K562 (cell line): ENCODE measurements around the gene GPHA2. TPM values are rescaled to one million over a fixed set of nuclear protein-coding genes. Genes with fewer than 3 reads are reported as not detected.

Source experiments
- ATAC-seq: fragments of 200-7000 bp; cut with Tn5 transposase; 3 replicates; pipeline ENCODE4 v1.9.1; 2020; ENCODE audit warnings: moderate library complexity
- BruUV-seq: library from RNA; stranded (reverse); fragments of 400-500 nt; replicated peaks from 2 replicates; lab custom pipeline; 2021; lab: Mats Ljungman, UMichigan
- CTCF ChIA-PET: fragments of 300-600 bp; formaldehyde crosslinking; extraction: SDS; loops from one replicate; lab custom pipeline; 2021; ENCODE audit warnings: low intra/inter-chr PET ratio; lab: Yijun Ruan, JAX
- POLR2A ChIA-PET: fragments of 300-600, 350-650 bp; sonication (Branson Sonifier 250); formaldehyde crosslinking; extraction: SDS; loops from one replicate; lab custom pipeline; 2021; ENCODE audit warnings: antibody characterized with exemption, inconsistent platforms; lab: Yijun Ruan, JAX
- DNase-seq, 4 experiments: peaks; one replicate each; pipeline versions ENCODE4 v3.0.0 to v3.0.0-alpha.2; 2011 to 2018; ENCODE audit warnings: low spot score in 3 of 4, mixed read lengths in 3 of 4; ENCODE audit errors: extremely low read depth in 1 of 4
- FAIRE-seq: peaks from 2 replicates; lab custom pipeline; 2011; peaks lifted over from hg19 to GRCh38; lab: Jason Lieb, UNC
- H2AFZ ChIP-seq: 2 replicates; pipeline ENCODE4 v1.6.0; 2011; ENCODE audit warnings: low read depth, low read length, control low read depth, inconsistent platforms
- H3K27ac ChIP-seq: fragments of 200-600 bp; 3 replicates; pipeline ENCODE4 v1.8.0; 2011; ENCODE audit warnings: low read depth, mild to moderate bottlenecking, control low read depth, inconsistent platforms, low read length, moderate library complexity, mixed read lengths; ENCODE audit errors: extremely low read depth
- H3K27me3 ChIP-seq, 2 experiments: fragments of 300-600 bp in 1 of 2; 2 replicates in 1 of 2; 3 replicates in 1 of 2; pipeline versions ENCODE4 v1.6.0 to v1.8.0; 2011; ENCODE audit warnings: inconsistent platforms in 2 of 2, low read length in 2 of 2, mild to moderate bottlenecking in 1 of 2, mixed read lengths in 1 of 2, moderate library complexity in 1 of 2; ENCODE audit not compliant: control insufficient read depth in 2 of 2, insufficient read depth in 2 of 2
- H3K36me3 ChIP-seq: fragments of 300-600 bp; 3 replicates; pipeline ENCODE4 v1.8.0; 2011; ENCODE audit warnings: mild to moderate bottlenecking, low read length, inconsistent platforms; ENCODE audit not compliant: control insufficient read depth, insufficient read depth
- H3K4me1 ChIP-seq, 2 experiments: fragments of 200-600 bp in 1 of 2; replicated peaks in 1 of 2; 2 replicates in 1 of 2; 3 replicates in 1 of 2; pipeline versions ENCODE4 v1.5.1 to v1.8.0; 2011; ENCODE audit warnings: inconsistent platforms in 2 of 2, low read length in 2 of 2, mild to moderate bottlenecking in 1 of 2, mixed read lengths in 1 of 2, moderate library complexity in 1 of 2; ENCODE audit not compliant: control insufficient read depth in 2 of 2, insufficient read depth in 2 of 2
- H3K4me2 ChIP-seq: 2 replicates; pipeline ENCODE4 v1.6.1; 2011; ENCODE audit warnings: low read length, control low read depth, inconsistent platforms, mixed read lengths; ENCODE audit not compliant: insufficient read depth
- H3K4me3 ChIP-seq: fragments of 200-600 bp; sonication (generic), shearing (Covaris generic); 2 replicates; pipeline ENCODE4 v1.5.1; 2016; ENCODE audit warnings: control low read depth, inconsistent platforms
- H3K79me2 ChIP-seq: fragments of 200-600 bp; 3 replicates; pipeline ENCODE4 v1.8.0; 2011; ENCODE audit warnings: low read length, inconsistent platforms; ENCODE audit not compliant: control insufficient read depth, insufficient read depth
- H3K9ac ChIP-seq, 2 experiments: 2 replicates each; pipeline versions ENCODE4 v1.6.0 to v1.6.1; 2011; ENCODE audit warnings: low read depth in 2 of 2, low read length in 2 of 2, control low read depth in 1 of 2, inconsistent platforms in 1 of 2, mild to moderate bottlenecking in 1 of 2, mixed read lengths in 1 of 2; ENCODE audit not compliant: insufficient read depth in 1 of 2
- H3K9me1 ChIP-seq: one replicate; pipeline ENCODE4 v1.6.0; 2011; ENCODE audit warnings: inconsistent platforms, mild to moderate bottlenecking, low read length, moderate library complexity; ENCODE audit not compliant: control insufficient read depth, insufficient read depth
- H3K9me3 ChIP-seq: replicated peaks from 2 replicates; pipeline ENCODE4 v1.5.1; 2011; ENCODE audit warnings: low read depth, low read length, inconsistent platforms; ENCODE audit not compliant: control insufficient read depth, insufficient read depth
- H4K20me1 ChIP-seq: replicated peaks from 2 replicates; pipeline ENCODE4 v1.6.1; 2011; ENCODE audit warnings: low read length, inconsistent platforms, mixed read lengths; ENCODE audit not compliant: control insufficient read depth, insufficient read depth
- CGGBP1 ChIP-seq: fragments of 250-450 bp; sonication (Bioruptor Pico); IDR thresholded peaks from 2 replicates; pipeline ENCODE4 v1.9.0; 2021; ENCODE audit warnings: mild to moderate bottlenecking
- HEY1 ChIP-seq: fragments of 250-450 bp; sonication (Bioruptor Pico); IDR thresholded peaks from 2 replicates; pipeline ENCODE4 v1.5.0; 2020; ENCODE audit warnings: mild to moderate bottlenecking, moderate library complexity, borderline replicate concordance
- RBFOX2 ChIP-seq: fragments of 200-400 bp; formaldehyde crosslinking; IDR thresholded peaks from 2 replicates; pipeline ENCODE4 v1.6.1; 2017; ENCODE audit warnings: low read depth, mild to moderate bottlenecking, low read length, moderate library complexity
- TBL1XR1 ChIP-seq, 2 experiments: IDR thresholded peaks; 2 replicates each; pipeline ENCODE4 v1.6.1; 2012; ENCODE audit warnings: improper control_type of control experiment in 2 of 2, low read length in 2 of 2, mild to moderate bottlenecking in 1 of 2
- WGBS: fragments of 100-300 bp; shearing (Covaris generic); methylation state at CpG from one replicate; pipeline ENCODE4 v1.1.6; 2016; ENCODE audit warnings: low coverage, mixed read lengths; ENCODE audit not compliant: insufficient coverage; ENCODE audit errors: missing lambda C conversion rate; 5-methylcytosine and 5-hydroxymethylcytosine counted together
- in situ Hi-C: fragments of 300-500 bp; cut with MboI; formaldehyde crosslinking; loops from 4 replicates; pipeline ENCODE4 v1.15.0; 2018; ENCODE audit warnings: inconsistent platforms, mixed read lengths
- intact Hi-C: fragments of 100-400 bp; cut with micrococcal nuclease; formaldehyde crosslinking; loops from 2 replicates; pipeline ENCODE4 v1.14.2; 2022
- polyA plus RNA-seq, 8 experiments: library from polyadenylated mRNA; depleted of rRNA in 4 of 8; stranded (reverse) in 5 of 8; unstranded in 3 of 8; fragments of >200 nt; fragmentation: Nextera tagmentation in 2 of 8; fragmentation: Illumina TruSeq in 1 of 8; extraction: Ambion mirVana in 2 of 8; extraction: Trizol in 1 of 8; gene quantifications; 2 replicates each; pipeline versions ENCODE4 v1.2.1 to v1.2.3, GENCODE V29; 2011 to 2014; ENCODE audit warnings: inconsistent platforms in 1 of 8, missing spikeins in 1 of 8
- total RNA-seq, 7 experiments: library from RNA; depleted of rRNA in 6 of 7; stranded (reverse); fragments of >200 nt in 6 of 7; fragmentation: Illumina TruSeq in 2 of 7; extraction: Trizol in 2 of 7; gene quantifications; 2 replicates each; pipeline versions ENCODE4 v1.2.1 to v1.2.3, GENCODE V29; 2011 to 2021; ENCODE audit warnings: low replicate concordance in 1 of 7
- TF ChIP-seq, protein P1 (sequence below), 2 experiments: fragments of 150-350 bp in 1 of 2; IDR thresholded peaks; 2 replicates each; pipeline ENCODE4 v1.6.1; 2012 to 2016; ENCODE audit warnings: low read depth in 2 of 2, low read length in 2 of 2, mild to moderate bottlenecking in 1 of 2, moderate library complexity in 1 of 2

Gene GPHA2
- total and polyA plus RNA-seq, 9 of the 15 experiments (the other 6 are each of a cell fraction or from before 2014, with no cell fraction given): 0.17 to 0.22 TPM; not detected in 7

- Histone ChIP-seq H4K20me1 (no peaks in the 10 kb centered on the region), H3K27me3 (no peaks in the 10 kb centered on the region), H3K9ac (peak overlapping the region in 1 of 2 experiments; percentile 30; a peak in 1 of 4 replicates), H3K4me3 (no peak overlapping the region), H3K27ac (no peak overlapping the region)
- no TSS peak for BruUV-seq
- TF ChIP-seq RBFOX2 (peak; percentile 33; the same call in 1 of the 2 replicates), CGGBP1 (CRISPR knock-in tag) (no peak)
- TF ChIP-seq, all 486 proteins: peak for 1
- ATAC-seq: no peak
- H3K9me3 ChIP-seq: no peaks in the 10 kb centered on the region
- peaks cover 58% of the 10 kb centered on the region; the same call in 2 of the 3 replicates for H3K36me3 ChIP-seq
- H2AFZ ChIP-seq: no peak overlapping the region
- no peak for FAIRE-seq
- in situ Hi-C loops: no loop called here
- WGBS: 88% methylated on average over 16 of the region's 18 CpGs
- no peak overlapping the region for H3K4me2 ChIP-seq
- peaks cover 12 to 55% of the 10 kb centered on the region in 2 experiments; a peak in 4 of 5 replicates for H3K4me1 ChIP-seq
- POLR2A ChIA-PET: no interaction called here
- CTCF ChIA-PET: no interaction called here
- H3K9me1 ChIP-seq: peaks cover 5% of the 10 kb centered on the region
- H3K79me2 ChIP-seq: peaks cover 26% of the 10 kb centered on the region
- DNase-seq: no peak
- intact Hi-C loops: no loop called here
These were observed 22.4 kb downstream of the GPHA2 start for GRCh38 chr11:64913171-64913727.

DNA sequence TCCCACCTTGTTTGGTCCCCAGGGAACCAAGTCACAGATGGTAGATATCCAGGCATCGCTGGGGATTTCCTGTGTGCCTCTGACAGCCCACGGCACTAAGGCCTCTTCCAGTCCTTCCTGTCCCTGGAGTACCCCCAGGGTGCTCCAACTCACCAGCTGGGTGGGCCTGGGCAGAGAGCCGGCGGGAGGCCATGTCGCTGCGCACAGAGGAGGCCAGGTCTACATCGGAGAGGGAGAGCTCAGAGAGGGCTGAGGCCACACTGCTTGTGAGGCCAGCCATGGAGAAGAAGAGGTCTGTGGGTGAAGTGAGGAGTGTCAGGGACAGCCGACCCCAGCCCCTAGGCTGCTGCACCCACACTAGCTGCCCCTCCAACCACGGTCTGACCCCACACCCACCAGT, 24.0 kb downstream of the GPHA2 start:
- H3K4me2 ChIP-seq: no peak overlapping the region
- BruUV-seq: no TSS peak
- WGBS: 84% methylated on average over 9 of the region's 9 CpGs
- no peaks in the 10 kb centered on the region for H3K27me3 ChIP-seq
- no peaks in the 10 kb centered on the region for H3K9me3 ChIP-seq
- DNase-seq: no peak
- H3K27ac ChIP-seq: no peak overlapping the region
- peaks cover 5% of the 10 kb centered on the region for H3K9me1 ChIP-seq
- no peak overlapping the region for H3K4me3 ChIP-seq
- H2AFZ ChIP-seq: no peak overlapping the region
- intact Hi-C loops: no loop called here
- peaks cover 19% of the 10 kb centered on the region for H3K79me2 ChIP-seq
- H3K9ac ChIP-seq: 0 out of 4 replicates have a peak overlapping the region, but pooled peaks of 1 of the 2 experiments have one; percentile 26
- peaks cover 8 to 49% of the 10 kb centered on the region in 2 experiments; a peak in 4 of 5 replicates for H3K4me1 ChIP-seq
- POLR2A ChIA-PET: interaction anchor here (0.6 to 0.8 kb wide), 3 partner anchors 8 to 25 kb away, joined by 3 read pairs; no protein-coding TSS in a partner anchor
- TF ChIP-seq TBL1XR1 (IDR thresholded peaks at IDR 0.05; ENCODE audit: low read length in 2 of 2) (no peak), RBFOX2 (peak; percentile 9; the same call in 1 of the 2 replicates), HEY1 (CRISPR knock-in tag) (no peak)
- TF ChIP-seq, protein P1, sequence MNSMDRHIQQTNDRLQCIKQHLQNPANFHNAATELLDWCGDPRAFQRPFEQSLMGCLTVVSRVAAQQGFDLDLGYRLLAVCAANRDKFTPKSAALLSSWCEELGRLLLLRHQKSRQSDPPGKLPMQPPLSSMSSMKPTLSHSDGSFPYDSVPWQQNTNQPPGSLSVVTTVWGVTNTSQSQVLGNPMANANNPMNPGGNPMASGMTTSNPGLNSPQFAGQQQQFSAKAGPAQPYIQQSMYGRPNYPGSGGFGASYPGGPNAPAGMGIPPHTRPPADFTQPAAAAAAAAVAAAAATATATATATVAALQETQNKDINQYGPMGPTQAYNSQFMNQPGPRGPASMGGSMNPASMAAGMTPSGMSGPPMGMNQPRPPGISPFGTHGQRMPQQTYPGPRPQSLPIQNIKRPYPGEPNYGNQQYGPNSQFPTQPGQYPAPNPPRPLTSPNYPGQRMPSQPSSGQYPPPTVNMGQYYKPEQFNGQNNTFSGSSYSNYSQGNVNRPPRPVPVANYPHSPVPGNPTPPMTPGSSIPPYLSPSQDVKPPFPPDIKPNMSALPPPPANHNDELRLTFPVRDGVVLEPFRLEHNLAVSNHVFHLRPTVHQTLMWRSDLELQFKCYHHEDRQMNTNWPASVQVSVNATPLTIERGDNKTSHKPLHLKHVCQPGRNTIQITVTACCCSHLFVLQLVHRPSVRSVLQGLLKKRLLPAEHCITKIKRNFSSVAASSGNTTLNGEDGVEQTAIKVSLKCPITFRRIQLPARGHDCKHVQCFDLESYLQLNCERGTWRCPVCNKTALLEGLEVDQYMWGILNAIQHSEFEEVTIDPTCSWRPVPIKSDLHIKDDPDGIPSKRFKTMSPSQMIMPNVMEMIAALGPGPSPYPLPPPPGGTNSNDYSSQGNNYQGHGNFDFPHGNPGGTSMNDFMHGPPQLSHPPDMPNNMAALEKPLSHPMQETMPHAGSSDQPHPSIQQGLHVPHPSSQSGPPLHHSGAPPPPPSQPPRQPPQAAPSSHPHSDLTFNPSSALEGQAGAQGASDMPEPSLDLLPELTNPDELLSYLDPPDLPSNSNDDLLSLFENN (IDR thresholded peaks at IDR 0.05; ENCODE audit: low read depth in 2 of 2, low read length in 2 of 2): no peak
- TF ChIP-seq, all 486 proteins: peak for 1
- no peak for FAIRE-seq
- CTCF ChIA-PET: no interaction called here
- H4K20me1 ChIP-seq: no peaks in the 10 kb centered on the region
- ATAC-seq: no peak
- H3K36me3 ChIP-seq: peaks cover 71% of the 10 kb centered on the region; the same call in 2 of the 3 replicates
- in situ Hi-C loops: no loop called here
